Esophagus muscularis mucosa (tissue), 3 donors: ENCODE results near the gene C22orf42.
"Not testable (repeated sequence)": the region's sequence is repeated elsewhere in the genome, so short reads cannot be mapped to it uniquely, and the experiment has no call there.

Experiments used
- CTCF ChIP-seq, 3 experiments: fragments of 200-600 bp in 2 of 3; fragments of 450-650 bp in 1 of 3; sonication (generic) in 2 of 3; IDR thresholded peaks; one replicate each; pipeline ENCODE4 v1.5.1; 2017 to 2019; ENCODE audit warnings: antibody characterized with exemption in 3 of 3, mild to moderate bottlenecking in 2 of 3, moderate library complexity in 1 of 3
- POLR2A ChIP-seq: fragments of 450-650 bp; IDR thresholded peaks from one replicate; pipeline ENCODE4 v1.6.1; 2017; ENCODE audit warnings: antibody characterized with exemption, moderate library complexity, mild to moderate bottlenecking, low read depth

GRCh38 chr22:32195900-32196299, 36.8 kb upstream of the C22orf42 start:
- not testable (repeated sequence) for TF ChIP-seq CTCF (IDR thresholded peaks at IDR 0.05); POLR2A
